ENCODE data around the gene TIAM2.

- TF ChIP-seq CTCF (IDR thresholded peaks at IDR 0.05; ENCODE audit: low read length) (no peak), EZH2 (optimal IDR thresholded peaks at IDR 0.05; ENCODE audit: low read depth, low read length) (no peak)
These were observed 274.6 kb downstream of the TIAM2 start for GRCh38 chr6:155269765-155270164.

Measured in MM.1S (cell line).